GM13976 (cell line): ENCODE data around the gene CELF5.
"Not testable (repeated sequence)": the region's sequence is repeated elsewhere in the genome, so short reads cannot be mapped to it uniquely, and the experiment has no call there.

ENCODE experiments used
- DNase-seq: peaks from one replicate; pipeline ENCODE4 v3.0.0; 2012; ENCODE audit warnings: low spot score
- in situ Hi-C: fragments of 300-500 bp; cut with MboI; formaldehyde crosslinking; loops from one replicate; pipeline ENCODE4 v1.12.0; 2022; ENCODE audit warnings: low sequenced_read_pairs, mixed read lengths, inconsistent platforms; ENCODE audit not compliant: unreplicated experiment
- TF ChIP-seq, protein P1 (sequence below): IDR thresholded peaks from 2 replicates; pipeline ENCODE4 v1.5.1; 2012; ENCODE audit warnings: borderline replicate concordance, mild to moderate bottlenecking; ENCODE audit not compliant: insufficient read depth; ENCODE audit errors: extremely low read depth, missing control alignments, control extremely low read depth

Gene CELF5

DNA sequence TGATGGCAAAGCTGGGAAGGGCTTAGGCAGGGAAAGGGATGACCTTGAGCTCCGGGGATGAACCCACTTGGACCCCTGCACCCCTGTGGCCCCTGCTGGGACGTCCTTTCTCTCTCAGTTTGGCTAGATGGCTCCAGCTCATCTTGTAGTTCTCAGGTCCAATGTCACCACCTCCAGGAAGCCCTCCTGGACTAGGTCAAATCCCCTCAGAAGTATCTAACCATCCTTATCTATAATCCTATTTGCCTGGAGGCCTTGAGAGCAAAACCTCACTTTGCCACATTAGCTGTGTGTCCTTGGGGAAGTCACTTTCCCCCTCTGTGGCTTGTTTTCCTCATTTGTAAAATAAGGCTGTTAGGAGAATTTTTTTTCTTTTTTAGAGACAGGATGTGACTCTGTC lies 99.2 kb downstream of the CELF5 start:
- TF ChIP-seq, protein P1, sequence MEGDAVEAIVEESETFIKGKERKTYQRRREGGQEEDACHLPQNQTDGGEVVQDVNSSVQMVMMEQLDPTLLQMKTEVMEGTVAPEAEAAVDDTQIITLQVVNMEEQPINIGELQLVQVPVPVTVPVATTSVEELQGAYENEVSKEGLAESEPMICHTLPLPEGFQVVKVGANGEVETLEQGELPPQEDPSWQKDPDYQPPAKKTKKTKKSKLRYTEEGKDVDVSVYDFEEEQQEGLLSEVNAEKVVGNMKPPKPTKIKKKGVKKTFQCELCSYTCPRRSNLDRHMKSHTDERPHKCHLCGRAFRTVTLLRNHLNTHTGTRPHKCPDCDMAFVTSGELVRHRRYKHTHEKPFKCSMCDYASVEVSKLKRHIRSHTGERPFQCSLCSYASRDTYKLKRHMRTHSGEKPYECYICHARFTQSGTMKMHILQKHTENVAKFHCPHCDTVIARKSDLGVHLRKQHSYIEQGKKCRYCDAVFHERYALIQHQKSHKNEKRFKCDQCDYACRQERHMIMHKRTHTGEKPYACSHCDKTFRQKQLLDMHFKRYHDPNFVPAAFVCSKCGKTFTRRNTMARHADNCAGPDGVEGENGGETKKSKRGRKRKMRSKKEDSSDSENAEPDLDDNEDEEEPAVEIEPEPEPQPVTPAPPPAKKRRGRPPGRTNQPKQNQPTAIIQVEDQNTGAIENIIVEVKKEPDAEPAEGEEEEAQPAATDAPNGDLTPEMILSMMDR: no peak
- in situ Hi-C loops: loop anchor here (10.0 kb wide), 1 partner anchor 151 kb away; no protein-coding TSS in a partner anchor
- DNase-seq: no peak

DNA sequence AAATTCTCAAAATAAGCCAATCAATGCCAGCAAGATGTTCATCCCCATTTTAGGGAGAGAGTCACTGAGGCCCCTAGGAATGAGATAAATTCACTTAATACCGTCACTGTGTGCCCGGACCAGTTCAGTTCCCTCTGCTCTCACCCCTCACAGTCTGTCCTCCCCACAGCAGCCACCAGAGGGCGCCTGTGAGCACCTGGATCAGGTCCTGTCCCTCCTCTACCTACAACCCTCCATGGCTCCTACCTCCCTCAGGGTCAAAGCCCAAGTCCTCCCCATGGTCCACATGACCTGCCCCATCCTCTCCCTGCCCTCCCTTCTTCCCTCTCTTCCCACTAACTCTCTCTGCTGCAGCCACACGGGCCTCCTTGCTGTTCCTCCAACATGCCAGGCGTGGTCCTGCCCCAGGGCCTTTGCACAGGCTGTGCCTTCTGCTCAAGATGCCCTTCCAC lies 100.0 kb downstream of the CELF5 start:
- TF ChIP-seq, protein P1: peak; percentile 71
- DNase-seq: peak; percentile 77
- in situ Hi-C loops: loop anchor here (10.0 kb wide), 1 partner anchor 150 kb away; no protein-coding TSS in a partner anchor

DNA sequence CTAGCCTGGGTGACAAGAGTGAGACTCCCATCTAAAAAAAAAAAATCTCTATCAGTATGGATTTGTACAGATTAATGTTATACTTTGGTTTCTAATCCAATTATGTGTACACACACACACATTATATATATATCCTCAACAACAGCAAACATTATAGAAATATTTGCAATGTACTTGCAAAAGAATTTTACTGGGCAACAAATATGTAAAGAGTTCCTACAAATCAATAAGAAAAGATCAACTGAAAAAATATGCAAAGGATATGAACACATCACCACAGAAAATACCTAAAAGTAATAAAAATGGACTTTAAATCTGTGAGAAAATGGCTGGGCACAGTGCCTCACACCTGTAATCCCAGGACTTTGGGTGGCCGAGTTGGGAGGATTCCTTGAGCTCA lies 101.0 kb downstream of the CELF5 start:
- in situ Hi-C loops: loop anchor here (5.0 to 10.0 kb wide), 2 partner anchors 107 to 149 kb away; no protein-coding TSS in a partner anchor
- DNase-seq: no peak
- TF ChIP-seq, protein P1: no peak

DNA sequence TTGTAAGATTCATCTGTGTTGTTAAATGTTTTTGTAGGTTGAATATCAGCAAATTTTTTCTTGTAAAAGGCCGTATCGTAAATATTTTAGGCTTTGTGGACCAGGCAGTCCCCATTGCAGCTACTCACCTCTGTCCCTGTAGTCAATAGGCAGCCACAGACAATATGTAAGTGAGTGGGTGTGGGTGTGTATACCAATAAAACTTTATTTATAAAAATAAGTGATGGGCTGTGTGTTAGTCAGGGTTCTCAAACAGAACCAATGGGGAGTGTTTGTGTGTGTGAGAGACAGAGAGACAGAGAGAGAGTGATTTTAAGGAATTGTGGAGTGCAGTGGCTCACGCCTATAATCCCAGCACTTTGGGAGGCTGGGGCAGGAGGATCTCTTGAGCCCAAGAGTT lies 104.3 kb downstream of the CELF5 start:
- DNase-seq: no peak
- TF ChIP-seq, protein P1: no peak
- in situ Hi-C loops: loop anchor here (5.0 to 10.0 kb wide), 2 partner anchors 104 to 146 kb away; no protein-coding TSS in a partner anchor

DNA sequence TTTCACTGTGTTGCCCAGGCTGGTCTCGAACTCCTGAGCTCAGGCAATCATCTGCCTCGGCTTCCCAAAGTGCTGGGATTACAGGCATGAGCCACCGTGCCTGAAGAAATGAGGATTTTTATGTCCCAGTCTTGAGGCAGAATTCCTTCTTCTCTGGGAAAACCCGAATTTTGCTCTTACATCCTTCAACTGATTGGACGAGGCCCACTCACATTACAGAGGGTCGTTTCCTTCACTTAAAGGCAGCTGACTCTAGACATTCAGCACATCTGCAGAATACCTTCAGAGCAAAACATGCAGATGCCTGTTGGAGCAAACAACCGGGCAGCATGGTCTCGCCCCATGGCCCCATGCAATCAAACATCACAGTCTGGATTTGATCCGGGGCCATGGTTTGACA lies 105.6 kb downstream of the CELF5 start:
- TF ChIP-seq, protein P1: no peak
- no peak for DNase-seq
- in situ Hi-C loops: no loop called here

GRCh38 chr19:3332232-3332631 lies 107.8 kb downstream of the CELF5 start:
- in situ Hi-C loops, DNase-seq: not testable (repeated sequence)

DNA sequence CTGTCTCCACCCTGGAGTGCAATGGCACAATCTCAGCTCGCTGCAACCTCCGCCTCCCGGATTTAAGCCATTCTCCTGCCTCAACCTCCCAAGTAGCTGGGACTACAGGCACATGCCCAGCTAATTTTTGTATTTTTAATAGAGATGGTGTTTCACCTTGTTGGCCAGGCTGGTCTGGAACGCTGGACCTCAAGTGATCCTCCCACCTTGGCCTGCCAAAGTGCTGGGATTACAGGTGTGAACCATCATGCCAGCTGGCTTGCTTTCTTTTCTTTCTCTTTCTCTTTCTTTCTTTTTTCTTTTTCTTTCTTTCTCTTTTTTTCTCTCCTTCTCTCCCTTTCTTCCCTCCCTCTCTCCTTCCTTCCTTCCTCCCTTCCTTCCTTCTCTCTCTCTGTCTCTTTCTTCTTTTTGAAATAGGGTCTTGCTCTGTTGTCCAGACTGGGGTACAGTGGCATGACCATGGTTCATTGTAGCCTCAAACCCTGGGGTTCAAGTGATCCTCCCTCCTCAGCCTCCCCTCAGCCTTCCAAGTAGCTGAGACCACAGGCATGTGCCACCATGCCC lies 108.6 kb downstream of the CELF5 start:
- TF ChIP-seq, protein P1: no peak
- DNase-seq: no peak
- in situ Hi-C loops: no loop called here
